HG03045 (cell line): ENCODE data around the gene LMO1.

Experiments
- ATAC-seq: cut with Tn5 transposase; IDR thresholded peaks from one replicate; pipeline ENCODE4 v1.9.1; 2021; ENCODE audit warnings: mild to moderate bottlenecking, moderate library complexity; ENCODE audit not compliant: unreplicated experiment

The LMO1 gene

GRCh38 chr11:8288824-8289491, 25.3 kb upstream of the LMO1 start:
- no peak for ATAC-seq

GRCh38 chr11:8288166-8288772, 24.6 kb upstream of the LMO1 start:
- no peak for ATAC-seq

GRCh38 chr11:8287703-8288102, 24.0 kb upstream of the LMO1 start:
- no peak for ATAC-seq

- no peak for ATAC-seq
Measured at GRCh38 chr11:8287297-8287696, 23.6 kb upstream of the LMO1 start.

GRCh38 chr11:8286886-8287285, 23.2 kb upstream of the LMO1 start:
- no peak for ATAC-seq

GRCh38 chr11:8285796-8286195, 22.1 kb upstream of the LMO1 start:
- ATAC-seq: no peak

GRCh38 chr11:8285228-8285627, 21.6 kb upstream of the LMO1 start:
- ATAC-seq: no peak

- no peak for ATAC-seq
Measured at GRCh38 chr11:8283465-8284230, 20.0 kb upstream of the LMO1 start.

GRCh38 chr11:8283100-8283464, 19.4 kb upstream of the LMO1 start:
- ATAC-seq: no peak

- no peak for ATAC-seq
Measured at GRCh38 chr11:8282631-8283030, 19.0 kb upstream of the LMO1 start.

- no peak for ATAC-seq
Measured at GRCh38 chr11:8281266-8281665, 17.6 kb upstream of the LMO1 start.

GRCh38 chr11:8277691-8278090, 14.0 kb upstream of the LMO1 start:
- ATAC-seq: no peak

- no peak for ATAC-seq
Measured at GRCh38 chr11:8276528-8276927, 12.8 kb upstream of the LMO1 start.

- no peak for ATAC-seq
Measured at GRCh38 chr11:8273287-8273686, 9.6 kb upstream of the LMO1 start.

- ATAC-seq: no peak
Measured at GRCh38 chr11:8271106-8271886, 7.6 kb upstream of the LMO1 start.

GRCh38 chr11:8269636-8270035, 6.0 kb upstream of the LMO1 start:
- no peak for ATAC-seq

- ATAC-seq: no peak
Measured at GRCh38 chr11:8268530-8269400, 5.1 kb upstream of the LMO1 start.

GRCh38 chr11:8267831-8268529, 4.3 kb upstream of the LMO1 start:
- no peak for ATAC-seq

- ATAC-seq: no peak
Measured at GRCh38 chr11:8267280-8267679, 3.6 kb upstream of the LMO1 start.
